HUES64 (cell line): ENCODE data around the gene FKBP3. TPM values are rescaled to one million over a fixed set of nuclear protein-coding genes. Genes with fewer than 3 reads are reported as not detected.
A peak's percentile ranks its signal among the peaks of the same experiment; 100 is the strongest.
"Not testable (repeated sequence)": the region's sequence is repeated elsewhere in the genome, so short reads cannot be mapped to it uniquely, and the experiment has no call there.

ENCODE experiments used
- H3K27ac ChIP-seq: 2 replicates; pipeline ENCODE4 v1.7.0; 2013; ENCODE audit warnings: low read depth, low read length, inconsistent platforms
- H3K27me3 ChIP-seq: 2 replicates; pipeline ENCODE4 v1.6.1; 2013; ENCODE audit warnings: mild to moderate bottlenecking, low read length; ENCODE audit not compliant: insufficient read depth
- H3K36me3 ChIP-seq: 2 replicates; pipeline ENCODE4 v1.6.1; 2013; ENCODE audit warnings: mild to moderate bottlenecking, low read length; ENCODE audit not compliant: insufficient read depth
- H3K4me1 ChIP-seq: 2 replicates; pipeline ENCODE4 v1.6.1; 2013; ENCODE audit warnings: mild to moderate bottlenecking, low read length, moderate library complexity; ENCODE audit not compliant: insufficient read depth
- H3K4me3 ChIP-seq: 2 replicates; pipeline ENCODE4 v1.5.1; 2013; ENCODE audit warnings: mild to moderate bottlenecking, low read length, moderate library complexity
- H3K9ac ChIP-seq: 2 replicates; pipeline ENCODE4 v1.6.1; 2013; ENCODE audit warnings: mild to moderate bottlenecking, low read depth, low read length
- H3K9me3 ChIP-seq: 2 replicates; pipeline ENCODE4 v1.6.1; 2013; ENCODE audit warnings: low read depth, low read length; ENCODE audit not compliant: insufficient read depth
- WGBS: fragments of 150-250, 120-280 bp; methylation state at CpG from one replicate; pipeline ENCODE4 v1.1.7; 2013; ENCODE audit warnings: missing lambda C conversion rate; 5-methylcytosine and 5-hydroxymethylcytosine counted together
- polyA plus RNA-seq, 2 experiments: library from polyadenylated mRNA; stranded (reverse); fragments of 50-300 nt; gene quantifications; one replicate each; pipeline ENCODE4 v1.2.3, GENCODE V29; 2013

Gene FKBP3
- polyA plus RNA-seq (2013, experiment 1 of 2) = 168 TPM
- 183 TPM for polyA plus RNA-seq (2013, experiment 2 of 2)

- Histone ChIP-seq H3K9me3 (no peaks in the 10 kb centered on the region), H3K4me3 (peak within 1 kb of the TSS; percentile 79), H3K27me3 (no peaks in the 10 kb centered on the region), H3K27ac (peak within 1 kb of the TSS; percentile 82), H3K9ac (peak within 1 kb of the TSS; percentile 91), H3K36me3 (peaks cover 25% of the 10 kb centered on the region), H3K4me1 (peaks cover 16% of the 10 kb centered on the region)
- WGBS = under 1% methylated on average over 53 of the region's 53 CpGs
Measured at GRCh38 chr14:45134051-45134958, at the start of gene FKBP3. Gene FKBP3 (minus strand): TSS chr14:45134481. CDS start chr14:45134456, 25 bp downstream.

GRCh38 chr14:45181806-45182205 lies 47.5 kb upstream of the FKBP3 start:
- Histone ChIP-seq H3K27me3 (no peaks in the 10 kb centered on the region), H3K9ac (no peak overlapping the region), H3K36me3 (peaks cover 24% of the 10 kb centered on the region), H3K27ac (no peak overlapping the region), H3K9me3 (no peaks in the 10 kb centered on the region), H3K4me3 (no peak overlapping the region), H3K4me1 (peaks cover 12% of the 10 kb centered on the region; the same call in 1 of the 2 replicates)
- 85% methylated on average over 2 of the region's 3 CpGs for WGBS

DNA sequence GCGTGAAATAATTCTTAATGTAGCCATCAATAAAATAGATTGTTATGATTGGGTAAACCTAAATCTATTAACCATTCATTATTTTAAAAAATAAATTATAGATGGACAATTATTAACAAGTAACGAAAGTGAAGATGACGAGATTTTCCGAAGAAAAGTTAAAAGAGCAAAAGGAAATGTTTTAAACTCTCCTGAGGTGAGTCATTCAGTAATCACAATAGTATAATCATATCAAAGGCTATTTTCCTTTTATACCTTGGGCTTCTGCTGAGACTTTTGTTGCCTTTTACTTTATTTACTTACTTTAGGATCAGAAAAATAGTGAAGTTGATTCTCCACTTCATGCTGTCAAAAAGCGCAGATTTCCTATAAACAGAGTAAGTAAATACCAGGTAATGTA lies 47.0 kb upstream of the FKBP3 start:
- Histone ChIP-seq H3K27ac (no peak overlapping the region), H3K27me3 (no peaks in the 10 kb centered on the region), H3K9me3 (no peaks in the 10 kb centered on the region), H3K36me3 (peaks cover 19% of the 10 kb centered on the region), H3K9ac (no peak overlapping the region), H3K4me1 (peaks cover 12% of the 10 kb centered on the region; the same call in 1 of the 2 replicates), H3K4me3 (peak overlapping the region; percentile 18; the same call in 1 of the 2 replicates)
- WGBS = no CpG with 5 or more reads among the region's 5 CpGs

DNA sequence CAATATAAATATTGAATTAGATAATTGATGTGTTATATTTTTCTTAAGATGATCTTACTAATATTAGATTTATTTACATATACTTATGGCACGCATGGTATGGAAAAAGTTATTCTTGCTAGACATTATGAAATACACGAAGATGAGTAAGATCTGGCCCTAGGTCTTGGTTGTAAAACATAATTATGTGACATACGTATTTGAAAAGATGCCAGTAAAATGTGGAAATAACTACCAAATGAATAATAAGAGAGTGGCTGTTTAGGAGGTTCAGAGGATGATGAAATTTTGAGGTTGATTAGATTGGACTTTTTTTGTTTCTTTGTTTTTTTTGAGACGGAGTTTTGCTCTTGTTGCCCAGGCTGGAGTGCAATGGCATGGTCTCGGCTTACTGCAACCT lies 42.8 kb upstream of the FKBP3 start:
- no peaks in the 10 kb centered on the region for H3K9me3 ChIP-seq
- peaks cover 12% of the 10 kb centered on the region; the same call in 1 of the 2 replicates for H3K4me1 ChIP-seq
- no peak overlapping the region for H3K9ac ChIP-seq
- H3K27ac ChIP-seq = no peak overlapping the region
- 96% methylated on average over 5 of the region's 5 CpGs for WGBS
- H3K36me3 ChIP-seq = peaks cover 18% of the 10 kb centered on the region
- H3K4me3 ChIP-seq = no peak overlapping the region
- no peaks in the 10 kb centered on the region for H3K27me3 ChIP-seq

DNA sequence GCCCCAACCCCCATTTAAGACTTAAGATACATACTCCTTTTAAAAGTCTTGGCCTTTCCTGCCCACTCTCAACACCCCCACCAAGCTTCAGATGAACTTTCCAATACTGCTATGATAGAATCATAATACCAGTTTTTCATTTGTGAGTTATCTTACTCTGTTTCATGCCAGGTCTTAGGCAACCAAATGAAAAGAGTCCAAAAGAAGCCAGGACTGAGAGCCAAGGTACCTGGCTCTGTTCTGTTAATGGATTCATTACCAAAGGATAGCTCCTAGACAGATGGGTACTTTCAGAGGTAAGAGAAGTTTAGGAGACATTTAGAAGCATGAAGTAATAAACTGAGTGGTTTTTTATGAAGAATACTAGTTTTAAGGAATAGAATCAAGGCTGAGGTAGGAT lies 35.6 kb upstream of the FKBP3 start:
- H3K9me3 ChIP-seq = no peaks in the 10 kb centered on the region
- no peak overlapping the region for H3K27ac ChIP-seq
- no peaks in the 10 kb centered on the region for H3K27me3 ChIP-seq
- peaks cover 41% of the 10 kb centered on the region for H3K36me3 ChIP-seq
- H3K9ac ChIP-seq = no peak overlapping the region
- no peak overlapping the region for H3K4me3 ChIP-seq
- no peaks in the 10 kb centered on the region for H3K4me1 ChIP-seq

DNA sequence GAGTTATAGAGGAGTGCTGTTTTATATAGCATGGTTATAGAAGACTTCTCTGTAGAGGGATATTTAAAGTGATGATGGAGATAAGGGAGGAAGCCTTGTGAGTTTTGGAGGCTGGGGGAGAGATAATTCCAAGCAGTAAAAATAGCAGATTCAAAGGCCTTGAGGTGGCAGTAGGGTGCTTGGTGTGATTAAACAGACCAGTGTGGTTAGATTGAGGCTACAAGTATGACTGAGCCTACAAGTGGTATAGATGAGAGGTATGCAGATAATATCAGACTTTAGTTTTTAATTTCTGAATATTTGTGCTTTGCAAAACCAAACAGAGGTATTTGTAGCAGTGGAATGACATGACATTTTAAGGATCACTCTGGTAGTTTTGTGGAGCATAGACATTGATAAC lies 21.8 kb upstream of the FKBP3 start:
- H3K4me3 ChIP-seq = no peak overlapping the region
- no peak overlapping the region for H3K27ac ChIP-seq
- peaks cover 25% of the 10 kb centered on the region for H3K36me3 ChIP-seq
- H3K27me3 ChIP-seq = no peaks in the 10 kb centered on the region
- no peaks in the 10 kb centered on the region for H3K9me3 ChIP-seq
- H3K4me1 ChIP-seq = no peaks in the 10 kb centered on the region
- H3K9ac ChIP-seq = no peak overlapping the region

DNA sequence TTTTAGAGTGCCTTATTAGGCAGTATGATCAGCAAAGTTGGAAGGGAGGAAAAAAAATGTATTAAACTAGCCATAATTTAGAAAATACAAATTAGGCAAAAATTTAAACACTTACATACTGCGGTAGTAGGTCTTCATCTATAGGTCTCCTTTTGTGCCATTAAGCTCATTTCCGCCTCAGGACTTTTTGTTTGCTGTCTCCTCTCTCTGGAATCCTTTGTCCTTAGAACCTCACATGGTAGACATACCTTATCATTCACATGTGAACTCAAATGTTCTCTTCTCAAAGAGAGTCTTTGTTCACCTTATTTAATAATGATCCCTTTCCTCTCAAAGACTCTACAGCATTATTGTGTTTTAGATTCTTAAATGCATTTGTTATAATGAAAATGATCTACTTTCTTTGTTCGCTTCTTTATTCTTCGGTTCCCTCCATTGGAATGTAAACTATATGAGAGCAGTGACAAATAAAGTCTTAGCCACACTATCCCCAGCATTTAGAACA lies 16.2 kb upstream of the FKBP3 start:
- peaks cover 11% of the 10 kb centered on the region for H3K4me1 ChIP-seq
- no peak overlapping the region for H3K4me3 ChIP-seq
- H3K36me3 ChIP-seq = peaks cover 37% of the 10 kb centered on the region
- no peaks in the 10 kb centered on the region for H3K27me3 ChIP-seq
- H3K9ac ChIP-seq = 0 out of 2 replicates have a peak overlapping the region, but pooled peaks have one; percentile 50
- H3K9me3 ChIP-seq = no peaks in the 10 kb centered on the region
- WGBS = 92% methylated on average over 3 of the region's 4 CpGs
- no peak overlapping the region for H3K27ac ChIP-seq

GRCh38 chr14:45149602-45150001 lies 15.3 kb upstream of the FKBP3 start:
- peaks cover 32% of the 10 kb centered on the region for H3K36me3 ChIP-seq
- WGBS = 99% methylated on average over 3 of the region's 3 CpGs
- H3K9ac ChIP-seq = no peak overlapping the region
- no peak overlapping the region for H3K4me3 ChIP-seq
- H3K9me3 ChIP-seq = no peaks in the 10 kb centered on the region
- no peaks in the 10 kb centered on the region for H3K27me3 ChIP-seq
- H3K27ac ChIP-seq = peak overlapping the region; percentile 52; the same call in 1 of the 2 replicates
- H3K4me1 ChIP-seq = peaks cover 11% of the 10 kb centered on the region

- Histone ChIP-seq H3K9me3 (no peaks in the 10 kb centered on the region), H3K27ac (no peak overlapping the region), H3K4me1 (peaks cover 5% of the 10 kb centered on the region), H3K36me3 (peaks cover 13% of the 10 kb centered on the region), H3K4me3 (no peak overlapping the region), H3K27me3 (no peaks in the 10 kb centered on the region), H3K9ac (no peak overlapping the region)
- 85% methylated on average over 3 of the region's 3 CpGs for WGBS
Measured at GRCh38 chr14:45145214-45145613, 10.9 kb upstream of the FKBP3 start.

- Histone ChIP-seq H3K27me3 (no peaks in the 10 kb centered on the region), H3K4me1 (peaks cover under 1% of the 10 kb centered on the region; the same call in 1 of the 2 replicates), H3K9me3 (no peaks in the 10 kb centered on the region), H3K27ac (no peak overlapping the region), H3K9ac (no peak overlapping the region), H3K4me3 (no peak overlapping the region), H3K36me3 (peaks cover 9% of the 10 kb centered on the region)
Measured at GRCh38 chr14:45144658-45145057, 10.4 kb upstream of the FKBP3 start.

DNA sequence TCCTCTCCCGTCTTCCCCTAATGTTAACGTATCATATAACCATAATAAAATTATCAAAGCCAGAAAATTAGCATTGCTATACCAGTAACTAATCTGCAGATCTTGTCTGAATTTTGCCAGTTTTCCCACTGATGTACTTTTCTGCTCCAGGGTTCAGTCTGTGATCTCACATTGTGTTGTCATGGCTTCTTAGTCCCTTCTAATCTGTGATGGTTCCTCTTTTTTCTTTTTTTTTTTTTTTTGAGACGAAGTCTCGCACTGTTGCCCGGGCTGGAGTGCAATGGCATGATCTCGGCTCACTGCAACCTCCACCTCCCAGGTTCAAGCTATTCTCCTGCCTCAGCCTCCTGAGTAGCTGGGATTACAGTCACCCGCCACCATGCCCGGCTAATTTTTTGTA lies 7.8 kb upstream of the FKBP3 start:
- H3K4me1 ChIP-seq, H3K27ac ChIP-seq, H3K9me3 ChIP-seq, H3K27me3 ChIP-seq, H3K36me3 ChIP-seq, H3K4me3 ChIP-seq, H3K9ac ChIP-seq: not testable (repeated sequence)
- 92% methylated on average over 8 of the region's 8 CpGs for WGBS
